MCF 10A (cell line): ENCODE data around the gene CRIP1. TPM values are rescaled to one million over a fixed set of nuclear protein-coding genes. Genes with fewer than 3 reads are reported as not detected.

Source experiments
- BruUV-seq: library from RNA; stranded (reverse); fragments of 400-500 nt; replicated peaks from 2 replicates; lab custom pipeline; 2021; lab: Mats Ljungman, UMichigan
- CTCF ChIA-PET: fragments of 300-600 bp; sonication (Branson Sonifier 250); formaldehyde crosslinking; extraction: SDS; loops from one replicate; lab custom pipeline; 2021; ENCODE audit warnings: antibody characterized with exemption, inconsistent platforms; lab: Yijun Ruan, JAX
- POLR2A ChIA-PET: fragments of 300-600, 350-650 bp; sonication (Branson Sonifier 250); formaldehyde crosslinking; extraction: SDS; loops from one replicate; lab custom pipeline; 2020; ENCODE audit warnings: antibody characterized with exemption, inconsistent platforms; lab: Yijun Ruan, JAX
- DNase-seq: peaks from one replicate; pipeline ENCODE4 v3.0.0-alpha.2; 2018; ENCODE audit not compliant: unreplicated experiment
- H3K27ac Mint-ChIP-seq: one replicate; pipeline ENCODE4 v1.8.0; 2022; ENCODE audit warnings: mild to moderate bottlenecking, low read depth, mixed read lengths; ENCODE audit not compliant: unreplicated experiment
- H3K27me3 Mint-ChIP-seq: one replicate; pipeline ENCODE4 v1.8.0; 2022; ENCODE audit warnings: mixed read lengths; ENCODE audit not compliant: insufficient read depth, unreplicated experiment
- H3K36me3 Mint-ChIP-seq: one replicate; pipeline ENCODE4 v1.8.0; 2022; ENCODE audit warnings: mild to moderate bottlenecking, moderate library complexity, mixed read lengths; ENCODE audit not compliant: insufficient read depth, unreplicated experiment
- H3K4me1 Mint-ChIP-seq: one replicate; pipeline ENCODE4 v1.8.0; 2022; ENCODE audit warnings: mixed read lengths; ENCODE audit not compliant: insufficient read depth, unreplicated experiment
- H3K4me3 Mint-ChIP-seq: one replicate; pipeline ENCODE4 v1.8.0; 2022; ENCODE audit warnings: mild to moderate bottlenecking, moderate library complexity, mixed read lengths; ENCODE audit not compliant: unreplicated experiment
- H3K9me3 Mint-ChIP-seq: one replicate; pipeline ENCODE4 v1.8.0; 2022; ENCODE audit warnings: mixed read lengths; ENCODE audit not compliant: unreplicated experiment
- intact Hi-C: fragments of 100-400 bp; cut with micrococcal nuclease; formaldehyde crosslinking; loops from 2 replicates; pipeline ENCODE4 v1.14.1; 2022
- total RNA-seq: library from RNA; stranded (reverse); gene quantifications from 2 replicates; pipeline ENCODE4 v1.2.3, GENCODE V29; 2022
- TF ChIP-seq, protein P1 (sequence below): fragments of 200-600 bp; IDR thresholded peaks from one replicate; pipeline ENCODE4 v1.8.0; 2022; ENCODE audit warnings: antibody characterized with exemption, mild to moderate bottlenecking; ENCODE audit not compliant: unreplicated experiment

The CRIP1 gene
- total RNA-seq, 1 experiment from 2014 or later: not detected

DNA sequence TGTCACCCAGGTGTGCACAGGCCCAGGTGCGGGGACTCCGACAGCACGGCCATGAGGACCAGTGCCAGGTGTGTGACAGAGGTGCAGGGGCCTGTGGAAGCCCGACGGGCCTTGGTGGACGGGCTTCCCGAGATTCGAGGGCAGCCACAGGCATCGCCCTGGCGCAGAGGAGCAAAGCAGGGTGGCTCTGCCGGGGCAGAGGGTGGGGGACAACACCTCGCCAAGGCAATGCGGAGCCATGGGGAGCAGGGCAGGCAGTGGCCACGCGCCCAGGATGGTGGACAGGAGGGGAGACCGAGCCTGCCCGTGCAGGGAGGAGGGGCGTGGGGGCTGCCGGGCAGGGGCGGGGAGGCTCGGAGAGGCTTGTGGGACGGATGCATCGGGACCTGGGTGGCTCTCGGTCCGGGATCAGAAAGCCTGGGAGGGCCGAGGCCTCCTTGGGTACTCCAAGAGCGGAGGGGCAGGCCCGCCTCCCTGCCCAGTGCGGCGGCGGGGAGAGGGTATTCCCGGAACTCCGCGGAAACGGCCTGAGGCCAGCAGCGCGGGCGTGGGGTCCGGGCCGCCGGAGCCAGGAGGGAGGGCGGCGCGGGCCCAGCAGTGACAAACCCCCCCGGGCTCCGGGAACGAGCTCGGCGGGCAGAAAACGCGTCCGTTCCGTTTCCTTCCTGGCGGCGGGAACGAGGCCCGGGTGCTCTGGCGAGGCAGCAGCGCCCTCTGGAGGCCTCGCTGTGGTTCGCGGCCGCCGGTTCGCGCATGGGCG, 41.3 kb downstream of the CRIP1 start:
- peak; percentile 69 for DNase-seq
- intact Hi-C loops: loop anchor here (2.0 to 5.0 kb wide), 2 partner anchors 37 to 156 kb away; partner anchors contain the start of gene TEDC1
- POLR2A ChIA-PET: interaction anchor here (1.0 kb wide), 1 partner anchor 46 kb away, joined by 5 read pairs; no protein-coding TSS in a partner anchor
- TF ChIP-seq, protein P1, sequence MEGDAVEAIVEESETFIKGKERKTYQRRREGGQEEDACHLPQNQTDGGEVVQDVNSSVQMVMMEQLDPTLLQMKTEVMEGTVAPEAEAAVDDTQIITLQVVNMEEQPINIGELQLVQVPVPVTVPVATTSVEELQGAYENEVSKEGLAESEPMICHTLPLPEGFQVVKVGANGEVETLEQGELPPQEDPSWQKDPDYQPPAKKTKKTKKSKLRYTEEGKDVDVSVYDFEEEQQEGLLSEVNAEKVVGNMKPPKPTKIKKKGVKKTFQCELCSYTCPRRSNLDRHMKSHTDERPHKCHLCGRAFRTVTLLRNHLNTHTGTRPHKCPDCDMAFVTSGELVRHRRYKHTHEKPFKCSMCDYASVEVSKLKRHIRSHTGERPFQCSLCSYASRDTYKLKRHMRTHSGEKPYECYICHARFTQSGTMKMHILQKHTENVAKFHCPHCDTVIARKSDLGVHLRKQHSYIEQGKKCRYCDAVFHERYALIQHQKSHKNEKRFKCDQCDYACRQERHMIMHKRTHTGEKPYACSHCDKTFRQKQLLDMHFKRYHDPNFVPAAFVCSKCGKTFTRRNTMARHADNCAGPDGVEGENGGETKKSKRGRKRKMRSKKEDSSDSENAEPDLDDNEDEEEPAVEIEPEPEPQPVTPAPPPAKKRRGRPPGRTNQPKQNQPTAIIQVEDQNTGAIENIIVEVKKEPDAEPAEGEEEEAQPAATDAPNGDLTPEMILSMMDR: peak; percentile 91
- no peaks in the 10 kb centered on the region for H3K4me1 Mint-ChIP-seq
- no peaks in the 10 kb centered on the region for H3K36me3 Mint-ChIP-seq
- H3K9me3 Mint-ChIP-seq: no peaks in the 10 kb centered on the region
- peak overlapping the region; percentile 65 for H3K4me3 Mint-ChIP-seq
- BruUV-seq: no TSS peak
- CTCF ChIA-PET: interaction anchor here (0.6 to 1.6 kb wide), 4 partner anchors 17 to 200 kb away, joined by 3 to 8 read pairs (median 6); no protein-coding TSS in a partner anchor
- peaks cover 7% of the 10 kb centered on the region for H3K27me3 Mint-ChIP-seq
- H3K27ac Mint-ChIP-seq: no peak overlapping the region

DNA sequence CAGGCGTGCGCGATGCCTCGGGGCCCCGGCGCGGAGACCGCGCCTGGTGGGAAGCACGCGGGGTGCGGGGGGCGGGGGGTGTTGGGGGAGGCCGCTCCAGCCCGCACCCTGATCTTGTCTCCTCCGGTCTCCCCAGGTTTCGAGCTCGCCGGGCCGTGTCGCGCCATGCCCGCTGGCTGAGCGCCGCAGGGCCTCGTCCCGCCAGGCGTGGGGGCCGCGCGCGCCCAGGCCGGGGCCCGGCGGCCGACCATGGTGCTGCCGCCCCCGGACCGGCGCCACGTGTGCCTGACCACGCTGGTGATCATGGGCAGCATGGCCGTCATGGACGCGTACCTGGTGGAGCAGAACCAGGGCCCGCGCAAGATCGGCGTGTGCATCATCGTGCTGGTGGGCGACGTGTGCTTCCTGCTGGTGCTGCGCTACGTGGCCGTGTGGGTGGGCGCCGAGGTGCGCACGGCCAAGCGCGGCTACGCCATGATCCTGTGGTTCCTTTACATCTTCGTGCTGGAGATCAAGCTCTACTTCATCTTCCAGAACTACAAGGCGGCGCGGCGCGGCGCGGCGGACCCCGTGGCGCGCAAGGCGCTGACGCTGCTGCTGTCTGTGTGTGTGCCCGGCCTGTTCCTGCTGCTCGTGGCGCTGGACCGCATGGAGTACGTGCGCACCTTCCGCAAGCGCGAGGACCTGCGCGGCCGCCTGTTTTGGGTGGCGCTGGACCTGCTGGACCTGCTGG, 42.1 kb downstream of the CRIP1 start:
- intact Hi-C loops: loop anchor here (2.0 to 5.0 kb wide), 2 partner anchors 38 to 156 kb away; partner anchors contain the start of gene TEDC1
- Mint-ChIP-seq H3K4me3 (peak overlapping the region; percentile 65), H3K9me3 (no peaks in the 10 kb centered on the region), H3K27ac (no peak overlapping the region), H3K36me3 (no peaks in the 10 kb centered on the region), H3K27me3 (peaks cover 15% of the 10 kb centered on the region), H3K4me1 (no peaks in the 10 kb centered on the region)
- TF ChIP-seq, protein P1: no peak
- DNase-seq: no peak
- POLR2A ChIA-PET: interaction anchor here (1.0 kb wide), 1 partner anchor 47 kb away, joined by 5 read pairs; no protein-coding TSS in a partner anchor
- BruUV-seq: no TSS peak
- CTCF ChIA-PET: interaction anchor here (0.6 to 1.9 kb wide), 6 partner anchors 10 to 1397 kb away, joined by 3 to 8 read pairs (median 4); no protein-coding TSS in a partner anchor

GRCh38 chr14:105529319-105529568, 42.6 kb downstream of the CRIP1 start:
- DNase-seq: no peak
- ChIA-PET POLR2A (no interaction called here), CTCF (interaction anchor here (0.9 to 1.9 kb wide), 4 partner anchors 9 to 1397 kb away, joined by 4 to 8 read pairs (median 4); no protein-coding TSS in a partner anchor)
- Mint-ChIP-seq H3K4me3 (no peak overlapping the region), H3K27ac (no peak overlapping the region), H3K4me1 (no peaks in the 10 kb centered on the region), H3K36me3 (no peaks in the 10 kb centered on the region), H3K27me3 (peaks cover 20% of the 10 kb centered on the region), H3K9me3 (no peaks in the 10 kb centered on the region)
- no TSS peak for BruUV-seq
- intact Hi-C loops: loop anchor here (2.0 to 5.0 kb wide), 2 partner anchors 38 to 157 kb away; partner anchors contain the start of gene TEDC1
- TF ChIP-seq, protein P1: no peak
